Activated CD8-positive, alpha-beta memory T cell treated with anti-CD3 and anti-CD28 coated beads for 24 hours (primary cell): ENCODE data around the gene CLEC4G.
"Not testable (repeated sequence)": the region's sequence is repeated elsewhere in the genome, so short reads cannot be mapped to it uniquely, and the experiment has no call there.

Experiments
- DNase-seq: peaks from one replicate; pipeline ENCODE4 v3.0.0-alpha.2; 2020

CLEC4G gene

GRCh38 chr19:7746306-7746705, 14.4 kb upstream of the CLEC4G start:
- DNase-seq = not testable (repeated sequence)

- no peak for DNase-seq
Measured at GRCh38 chr19:7744871-7745650, 13.2 kb upstream of the CLEC4G start.

- DNase-seq = no peak
Measured at GRCh38 chr19:7744199-7744786, 12.4 kb upstream of the CLEC4G start.

- no peak for DNase-seq
Measured at GRCh38 chr19:7743425-7743841, 11.5 kb upstream of the CLEC4G start.

GRCh38 chr19:7742991-7743390, 11.1 kb upstream of the CLEC4G start:
- no peak for DNase-seq

- no peak for DNase-seq
Measured at GRCh38 chr19:7742575-7742974, 10.7 kb upstream of the CLEC4G start.

GRCh38 chr19:7740682-7741054, 8.8 kb upstream of the CLEC4G start:
- no peak for DNase-seq

GRCh38 chr19:7739801-7740681, 8.1 kb upstream of the CLEC4G start:
- DNase-seq = no peak

GRCh38 chr19:7739211-7739755, 7.4 kb upstream of the CLEC4G start:
- no peak for DNase-seq

- DNase-seq = no peak
Measured at GRCh38 chr19:7738023-7738422, 6.1 kb upstream of the CLEC4G start.

GRCh38 chr19:7737215-7737614, 5.3 kb upstream of the CLEC4G start:
- no peak for DNase-seq

GRCh38 chr19:7736148-7736547, 4.2 kb upstream of the CLEC4G start:
- DNase-seq = no peak

- DNase-seq = no peak
Measured at GRCh38 chr19:7734220-7735203, 2.6 kb upstream of the CLEC4G start.

- no peak for DNase-seq
Measured at GRCh38 chr19:7733376-7733775, 1.5 kb upstream of the CLEC4G start.

- DNase-seq = no peak
Measured at GRCh38 chr19:7731615-7732014, 295 bp downstream of the CLEC4G start.

- no peak for DNase-seq
Measured at GRCh38 chr19:7731218-7731595, 703 bp downstream of the CLEC4G start.

- DNase-seq = no peak
Measured at GRCh38 chr19:7730286-7731217, 1.4 kb downstream of the CLEC4G start.

- no peak for DNase-seq
Measured at GRCh38 chr19:7729831-7730285, 2.1 kb downstream of the CLEC4G start.

- no peak for DNase-seq
Measured at GRCh38 chr19:7729211-7729610, 2.7 kb downstream of the CLEC4G start.

GRCh38 chr19:7725791-7726190, 6.1 kb downstream of the CLEC4G start:
- no peak for DNase-seq

GRCh38 chr19:7722231-7722651, 9.7 kb downstream of the CLEC4G start:
- DNase-seq = no peak
